T-cell (primary cell): Measurements from ENCODE around the gene ZNF581. TPM values are rescaled to one million over a fixed set of nuclear protein-coding genes. Genes with fewer than 3 reads are reported as not detected.

ENCODE experiments used
- ATAC-seq, 4 experiments: fragments of 200-7000 bp in 3 of 4; fragments of 150-1000 bp in 1 of 4; cut with Tn5 transposase; replicated peaks in 1 of 4; 1 replicate in 3 of 4; 2 replicates in 1 of 4; pipeline ENCODE4 v1.10.0; 2021; ENCODE audit warnings: moderate library complexity in 3 of 4, mild to moderate bottlenecking in 2 of 4, moderate number of reproducible peaks in 1 of 4
- CTCF ChIA-PET, 2 donors: fragments of 300-600 bp; sonication (Branson Sonifier 250); formaldehyde crosslinking; loops; one replicate each; lab custom pipeline; 2022; ENCODE audit warnings: antibody characterized with exemption in 2 of 2; lab: Charles Lee
- POLR2A ChIA-PET, 2 donors: fragments of 300-600 bp; sonication (Branson Sonifier 250); formaldehyde crosslinking; loops; one replicate each; lab custom pipeline; 2022; ENCODE audit warnings: antibody characterized with exemption in 2 of 2; lab: Charles Lee
- DNase-seq, 35 experiments: peaks; one replicate each; pipeline versions ENCODE4 v3.0.0 to v3.0.0-alpha.2; 2013 to 2023
- H3K27ac ChIP-seq: one replicate; pipeline ENCODE4 v1.5.1; 2013; ENCODE audit warnings: low read length
- H3K27me3 ChIP-seq, 2 experiments: replicated peaks in 1 of 2; 1 replicate in 1 of 2; 2 replicates in 1 of 2; pipeline versions ENCODE4 v1.6.1 to v1.7.0; 2013; ENCODE audit warnings: low read length in 1 of 2, mixed read lengths in 1 of 2; ENCODE audit not compliant: control insufficient read depth in 2 of 2, insufficient read depth in 2 of 2; ENCODE audit errors: extremely low read depth in 1 of 2
- H3K36me3 ChIP-seq, 2 donors: 1 replicate in 1 of 2; 2 replicates in 1 of 2; pipeline versions ENCODE4 v1.6.1 to v1.7.0; 2013; ENCODE audit warnings: low read length in 1 of 2; ENCODE audit not compliant: control insufficient read depth in 2 of 2, insufficient read depth in 1 of 2; ENCODE audit errors: extremely low read depth in 1 of 2
- H3K4me1 ChIP-seq, 2 experiments: 1 replicate in 1 of 2; 2 replicates in 1 of 2; pipeline versions ENCODE4 v1.6.1 to v1.7.0; 2013; ENCODE audit warnings: low read length in 2 of 2, mixed read lengths in 1 of 2; ENCODE audit not compliant: insufficient read depth in 2 of 2, control insufficient read depth in 1 of 2; ENCODE audit errors: extremely low read depth in 1 of 2
- H3K4me3 ChIP-seq, 2 donors: 1 replicate in 1 of 2; 2 replicates in 1 of 2; pipeline versions ENCODE4 v1.5.1 to v1.7.0; 2013; ENCODE audit warnings: mild to moderate bottlenecking in 2 of 2, low read length in 1 of 2, moderate library complexity in 1 of 2; ENCODE audit not compliant: control insufficient read depth in 1 of 2; ENCODE audit errors: extremely low read depth in 1 of 2
- H3K9me3 ChIP-seq: 2 replicates; pipeline ENCODE4 v1.7.0; 2013
- H3K27ac Mint-ChIP-seq, 2 donors: one replicate each; pipeline ENCODE4 v1.8.0; 2020 to 2021; ENCODE audit warnings: mild to moderate bottlenecking in 2 of 2, mixed read lengths in 2 of 2
- H3K27me3 Mint-ChIP-seq, 2 donors: one replicate each; pipeline ENCODE4 v1.8.0; 2021 to 2022; ENCODE audit warnings: mixed read lengths in 2 of 2
- H3K36me3 Mint-ChIP-seq: one replicate; pipeline ENCODE4 v1.8.0; 2021; ENCODE audit warnings: mixed read lengths
- H3K4me1 Mint-ChIP-seq, 3 donors: one replicate each; pipeline ENCODE4 v1.8.0; 2020 to 2022; ENCODE audit warnings: mixed read lengths in 3 of 3, mild to moderate bottlenecking in 1 of 3
- H3K4me3 Mint-ChIP-seq, 3 donors: one replicate each; pipeline ENCODE4 v1.8.0; 2020 to 2022; ENCODE audit warnings: mild to moderate bottlenecking in 3 of 3, mixed read lengths in 3 of 3, moderate library complexity in 3 of 3
- H3K9me3 Mint-ChIP-seq, 3 donors: one replicate each; pipeline ENCODE4 v1.8.0; 2020 to 2022; ENCODE audit warnings: mixed read lengths in 3 of 3
- WGBS: methylation state at CpG from one replicate; pipeline ENCODE4 v1.1.5; 2013; ENCODE audit warnings: missing lambda C conversion rate; ENCODE audit not compliant: insufficient coverage; 5-methylcytosine and 5-hydroxymethylcytosine counted together
- total RNA-seq, 35 experiments: library from RNA in 6 of 35; stranded (reverse) in 6 of 35; fragments of 120-200 nt in 1 of 35; gene quantifications; one replicate each; pipeline versions ENCODE4 v1.2.1 to v1.2.4 and lab custom pipeline; 2013 to 2026

The ZNF581 gene
- total RNA-seq, 5 donors from 2014 or later (not counting 1 experiment from before 2014, with no cell fraction given), result 26.4 to 38.7 (median 31.9) TPM

DNA sequence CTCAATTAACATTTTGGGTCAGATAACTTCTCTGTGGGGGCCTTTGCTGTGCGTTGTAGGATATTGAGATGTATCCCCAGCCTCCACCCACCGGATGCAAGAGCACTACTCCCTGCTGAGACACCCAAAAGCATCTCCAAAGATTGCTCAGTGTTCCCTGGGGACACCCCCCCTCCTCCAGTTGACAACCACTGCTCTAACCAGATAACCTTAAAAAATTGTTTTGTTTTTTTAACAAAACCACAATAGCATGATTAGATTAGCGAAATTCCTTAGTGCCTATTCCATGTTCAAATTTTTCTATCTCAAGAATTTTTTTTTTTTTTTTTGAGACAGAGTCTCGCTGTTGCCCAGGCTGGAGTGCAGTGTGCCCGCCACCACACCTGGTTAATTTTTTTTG lies 29.0 kb downstream of the ZNF581 start:
- DNase-seq (no peak), ATAC-seq (no peak)
- no peaks in the 10 kb centered on the region for H3K27me3 ChIP-seq
- peaks cover 10 to 64% of the 10 kb centered on the region in 2 experiments for H3K4me1 ChIP-seq
- no peak overlapping the region for H3K4me3 Mint-ChIP-seq
- no peaks in the 10 kb centered on the region for H3K9me3 ChIP-seq
- no peaks in the 10 kb centered on the region for H3K9me3 Mint-ChIP-seq
- H3K27me3 Mint-ChIP-seq, result no peaks in the 10 kb centered on the region
- no CpG with 5 or more reads among the region's 5 CpGs for WGBS
- H3K27ac Mint-ChIP-seq, result no peak overlapping the region
- peaks cover 25 to 39% of the 10 kb centered on the region in 2 donors for H3K36me3 ChIP-seq
- no peak overlapping the region for H3K4me3 ChIP-seq
- H3K36me3 Mint-ChIP-seq, result peaks cover 23% of the 10 kb centered on the region
- H3K4me1 Mint-ChIP-seq, result peaks cover 54 to 55% (median 54%) of the 10 kb centered on the region in 3 donors
- H3K27ac ChIP-seq, result no peak overlapping the region
- ChIA-PET CTCF (no interaction called here), POLR2A (no interaction called here)

DNA sequence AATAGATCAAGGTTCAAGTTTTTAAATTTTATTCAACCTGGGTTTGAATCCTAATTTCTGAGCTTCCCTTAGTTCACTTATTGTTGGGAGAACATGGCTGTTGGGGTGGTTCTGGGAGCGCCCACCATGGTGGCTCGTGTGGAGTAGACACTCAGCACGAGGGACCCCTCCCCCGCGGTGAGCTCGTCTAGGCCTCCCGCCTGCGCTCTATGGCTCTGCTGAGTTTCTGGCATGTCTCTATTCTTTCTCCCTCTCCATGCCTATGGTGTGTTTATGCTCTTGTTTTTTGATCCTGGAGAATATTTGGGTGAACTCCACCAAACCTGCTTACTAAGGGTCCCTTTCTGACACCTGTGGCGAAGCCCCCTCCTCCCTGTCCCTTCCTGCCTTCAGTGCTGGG lies 30.0 kb downstream of the ZNF581 start:
- Histone ChIP-seq H3K4me3 (no peak overlapping the region), H3K27me3 (no peaks in the 10 kb centered on the region), H3K36me3 (peaks cover 21 to 34% of the 10 kb centered on the region in 2 donors), H3K9me3 (no peaks in the 10 kb centered on the region), H3K27ac (peak overlapping the region; percentile 23), H3K4me1 (peaks cover 10 to 70% of the 10 kb centered on the region in 2 experiments)
- CTCF ChIA-PET, result interaction anchor here (0.5 to 0.9 kb wide), 5 partner anchors 11 to 480 kb away, joined by 3 to 4 read pairs (median 3); no protein-coding TSS in a partner anchor
- Mint-ChIP-seq H3K36me3 (peaks cover 31% of the 10 kb centered on the region), H3K4me1 (peaks cover 64 to 66% (median 64%) of the 10 kb centered on the region in 3 donors), H3K27ac (peak overlapping the region; percentile 52 to 86), H3K27me3 (no peaks in the 10 kb centered on the region), H3K9me3 (no peaks in the 10 kb centered on the region), H3K4me3 (peak overlapping the region in 2 of 3 donors; percentile 46 to 57)
- POLR2A ChIA-PET, result no interaction called here
- 83% methylated on average over 1 of the region's 9 CpGs for WGBS
- DNase-seq (no peak), ATAC-seq (no peak)

DNA sequence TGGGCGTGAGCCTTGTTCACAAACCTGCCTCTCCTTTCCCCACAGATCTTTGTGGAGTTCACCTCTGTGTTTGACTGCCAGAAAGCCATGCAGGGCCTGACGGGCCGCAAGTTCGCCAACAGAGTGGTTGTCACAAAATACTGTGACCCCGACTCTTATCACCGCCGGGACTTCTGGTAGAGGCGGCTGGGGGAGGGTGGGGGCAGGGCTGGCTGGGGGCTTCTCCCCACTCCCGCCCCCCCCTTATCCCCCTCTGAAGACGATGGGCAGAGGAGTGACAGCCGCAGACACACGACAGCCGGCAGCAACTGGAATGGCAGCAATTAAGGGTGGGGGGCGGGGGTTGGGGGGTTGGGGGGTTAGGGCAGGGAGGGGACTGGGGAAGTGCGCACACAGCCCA lies 30.4 kb downstream of the ZNF581 start:
- Histone ChIP-seq H3K4me1 (peaks cover 10 to 70% of the 10 kb centered on the region in 2 experiments), H3K36me3 (peaks cover 25 to 34% of the 10 kb centered on the region in 2 donors), H3K27me3 (no peaks in the 10 kb centered on the region), H3K27ac (peak overlapping the region; percentile 82), H3K4me3 (no peak overlapping the region), H3K9me3 (no peaks in the 10 kb centered on the region)
- H3K36me3 Mint-ChIP-seq, result peaks cover 35% of the 10 kb centered on the region
- CTCF ChIA-PET, result interaction anchor here in 1 of 2 donors (0.7 kb wide), 1 partner anchor 481 kb away, joined by 3 read pairs; no protein-coding TSS in a partner anchor
- no peaks in the 10 kb centered on the region for H3K9me3 Mint-ChIP-seq
- ATAC-seq, result no peak
- H3K27me3 Mint-ChIP-seq, result no peaks in the 10 kb centered on the region
- WGBS, result no CpG with 5 or more reads among the region's 15 CpGs
- POLR2A ChIA-PET, result no interaction called here
- H3K27ac Mint-ChIP-seq, result peak overlapping the region; percentile 7 to 86
- H3K4me3 Mint-ChIP-seq, result peak overlapping the region; percentile 46 to 95 (median 57)
- DNase-seq, result no peak
- peaks cover 67 to 70% (median 68%) of the 10 kb centered on the region in 3 donors for H3K4me1 Mint-ChIP-seq

DNA sequence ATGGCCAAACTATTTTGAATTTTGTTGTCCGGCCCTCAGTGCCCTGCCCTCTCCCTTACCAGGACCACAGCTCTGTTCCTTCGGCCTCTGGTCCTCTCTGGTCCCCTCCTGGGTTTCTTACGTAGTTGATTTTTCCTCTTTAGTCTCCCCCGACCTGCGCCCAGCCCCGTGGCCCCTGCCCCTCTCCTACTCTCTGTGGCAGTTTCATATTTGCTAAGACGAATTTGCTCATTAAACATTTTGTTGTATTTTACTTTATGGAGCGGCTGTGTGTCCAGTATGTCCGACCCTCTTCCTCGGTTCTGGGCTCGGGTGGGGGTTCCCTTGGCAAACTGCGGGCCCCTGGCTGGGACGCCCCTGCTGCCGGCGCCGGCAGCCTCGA lies 31.0 kb downstream of the ZNF581 start:
- Histone ChIP-seq H3K4me3 (peak overlapping the region in 1 of 2 donors; percentile 75), H3K9me3 (no peaks in the 10 kb centered on the region), H3K4me1 (peaks cover 10 to 71% of the 10 kb centered on the region in 2 experiments), H3K36me3 (peaks cover 26 to 34% of the 10 kb centered on the region in 2 donors), H3K27ac (peak overlapping the region; percentile 82), H3K27me3 (no peaks in the 10 kb centered on the region)
- H3K27ac Mint-ChIP-seq, result peak overlapping the region; percentile 57 to 74
- ChIA-PET CTCF (no interaction called here), POLR2A (no interaction called here)
- WGBS, result 25% methylated on average over 11 of the region's 17 CpGs
- DNase-seq, result no peak
- H3K9me3 Mint-ChIP-seq, result no peaks in the 10 kb centered on the region
- H3K36me3 Mint-ChIP-seq, result peaks cover 38% of the 10 kb centered on the region
- no peak for ATAC-seq
- peaks cover 68 to 73% (median 70%) of the 10 kb centered on the region in 3 donors for H3K4me1 Mint-ChIP-seq
- no peaks in the 10 kb centered on the region for H3K27me3 Mint-ChIP-seq
- H3K4me3 Mint-ChIP-seq, result peak overlapping the region; percentile 61 to 95 (median 68)

DNA sequence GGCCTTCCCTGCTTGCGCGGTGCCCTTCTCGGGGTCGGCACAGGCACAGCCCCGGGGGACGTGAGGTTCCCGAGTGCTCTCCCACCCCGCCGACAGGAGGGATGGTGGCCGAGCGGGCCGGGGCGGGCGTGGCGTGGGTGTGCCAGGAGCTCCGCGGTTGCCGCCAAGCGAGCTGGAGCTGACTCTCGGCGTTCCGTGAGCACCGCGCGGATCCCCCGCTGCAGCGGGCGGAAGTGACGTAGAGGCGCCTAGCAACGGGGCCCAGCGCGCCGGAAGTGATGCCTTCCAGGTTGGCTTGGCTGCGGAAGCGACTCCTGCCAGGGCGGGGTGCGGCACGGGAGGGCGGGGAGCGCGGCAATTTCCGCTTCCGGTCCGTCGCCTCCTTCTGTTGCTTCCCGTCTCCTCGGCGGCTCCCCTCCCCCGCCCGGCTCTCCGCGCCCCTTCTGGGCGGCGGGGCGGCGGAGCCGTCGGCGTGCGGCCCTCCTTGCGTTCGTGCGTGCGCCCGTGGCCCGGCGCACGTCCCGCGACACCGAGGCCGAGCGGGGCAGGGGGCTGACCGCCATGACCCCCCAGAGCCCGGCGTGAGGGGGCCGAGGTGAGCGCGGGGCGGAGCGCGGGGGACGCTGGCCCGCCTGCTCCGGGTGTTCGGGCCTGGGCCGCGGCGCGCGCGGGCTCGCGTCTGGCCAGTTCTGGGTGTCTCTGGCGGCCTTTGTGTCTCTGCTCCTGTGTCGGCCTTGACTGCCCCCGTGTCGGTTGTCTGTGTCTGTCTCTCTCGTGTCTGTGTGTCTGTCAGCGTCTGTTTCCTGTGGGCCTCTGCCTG lies 31.6 kb downstream of the ZNF581 start, which contains the start of gene EPN1:
Gene EPN1 (plus strand): TSS at position 386 of the 820 bp plus-strand sequence. CDS start 3,402 bp downstream, outside the sequence.
- Histone ChIP-seq H3K36me3 (peaks cover 23 to 34% of the 10 kb centered on the region in 2 donors), H3K27ac (peak within 1 kb of the TSS; percentile 82), H3K4me1 (peaks cover 10 to 71% of the 10 kb centered on the region in 2 experiments), H3K4me3 (peak within 1 kb of the TSS; percentile 75 to 91), H3K9me3 (no peaks in the 10 kb centered on the region), H3K27me3 (no peaks in the 10 kb centered on the region)
- ATAC-seq (peak; percentile 90 to 94 (median 92)), DNase-seq (peak; percentile 92 to 99 (median 97))
- Mint-ChIP-seq H3K27me3 (no peaks in the 10 kb centered on the region), H3K4me1 (peaks cover 70 to 75% (median 71%) of the 10 kb centered on the region in 3 donors), H3K4me3 (peak within 1 kb of the TSS; percentile 95 to 98 (median 96)), H3K9me3 (no peaks in the 10 kb centered on the region), H3K27ac (peak within 1 kb of the TSS; percentile 95), H3K36me3 (peaks cover 39% of the 10 kb centered on the region)
- ChIA-PET POLR2A (no interaction called here), CTCF (no interaction called here)
- WGBS, result 2% methylated on average over 101 of the region's 101 CpGs

DNA sequence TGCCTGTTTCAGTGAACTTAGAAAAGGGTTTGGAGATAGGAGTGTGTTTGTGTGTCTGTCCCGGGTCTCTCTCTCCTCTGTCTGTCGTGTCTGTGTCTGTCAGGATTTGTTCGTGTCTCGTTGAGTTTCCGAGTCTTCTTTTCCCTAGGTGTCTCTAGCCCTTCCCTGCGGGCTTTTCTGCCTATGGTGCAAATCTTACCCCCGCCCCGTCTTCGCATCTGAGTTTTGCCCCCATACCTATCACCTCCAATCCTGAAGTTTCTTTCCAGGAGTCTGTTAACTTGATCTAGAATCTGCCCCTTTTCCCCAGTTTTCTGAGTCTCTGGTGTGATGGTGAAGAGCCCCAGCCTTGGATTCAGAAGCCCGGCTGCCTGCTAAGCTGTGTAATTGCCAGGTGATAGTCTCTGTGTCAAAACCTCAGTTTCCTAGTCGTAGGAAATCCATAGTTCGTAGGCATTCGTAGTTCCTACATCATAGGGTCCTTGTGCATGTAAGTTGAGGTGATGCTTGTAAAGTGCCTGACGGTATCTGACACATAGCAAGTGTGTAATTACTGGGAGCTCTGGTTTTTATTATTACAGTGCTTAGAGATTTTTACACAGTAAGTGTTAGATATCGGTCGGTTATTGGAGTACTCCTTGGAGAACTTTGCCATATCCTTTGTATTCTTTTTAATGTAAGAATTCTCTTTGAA lies 32.4 kb downstream of the ZNF581 start:
- Mint-ChIP-seq H3K36me3 (peaks cover 35% of the 10 kb centered on the region), H3K4me3 (peak overlapping the region; percentile 95 to 98 (median 96)), H3K27ac (peak overlapping the region; percentile 95), H3K9me3 (no peaks in the 10 kb centered on the region), H3K27me3 (no peaks in the 10 kb centered on the region), H3K4me1 (peaks cover 65 to 77% (median 72%) of the 10 kb centered on the region in 3 donors)
- WGBS, result 10% methylated on average over 7 of the region's 16 CpGs
- ChIA-PET POLR2A (interaction anchor here in 1 of 2 donors (0.5 kb wide), 1 partner anchor 52 kb away, joined by 9 read pairs; the partner anchor contains the start of gene ZNF784), CTCF (no interaction called here)
- peaks cover 10 to 70% of the 10 kb centered on the region in 2 experiments for H3K4me1 ChIP-seq
- H3K4me3 ChIP-seq, result peak overlapping the region; percentile 75 to 91
- H3K36me3 ChIP-seq, result peaks cover 16 to 34% of the 10 kb centered on the region in 2 donors
- no peak for DNase-seq
- no peaks in the 10 kb centered on the region for H3K9me3 ChIP-seq
- peak overlapping the region; percentile 72 for H3K27ac ChIP-seq
- no peak for ATAC-seq
- H3K27me3 ChIP-seq, result no peaks in the 10 kb centered on the region
